Measurements from ENCODE around the gene TM9SF1. TPM values are rescaled to one million over a fixed set of nuclear protein-coding genes. Genes with fewer than 3 reads are reported as not detected.

Gene TM9SF1
- total and polyA plus RNA-seq, 2 of the 13 experiments (the other 11 are each of a cell fraction or from before 2014, with no cell fraction given), result 83.2 to 110 TPM

GRCh38 chr14:24146453-24146977, 48.7 kb downstream of the TM9SF1 start, which contains the start of gene PSME2 (continued):
- TF ChIP-seq THRA (CRISPR knock-in tag; IDR thresholded peaks at IDR 0.05; ENCODE audit: borderline replicate concordance) (peak; percentile 48), SMAD9 (CRISPR knock-in tag; IDR thresholded peaks at IDR 0.05) (peak; percentile 94), MXD3 (CRISPR knock-in tag; IDR thresholded peaks at IDR 0.05) (peak; percentile 88), NR1H2 (CRISPR knock-in tag; IDR thresholded peaks at IDR 0.05; ENCODE audit: borderline replicate concordance, low read depth) (no peak), ZNF691 (CRISPR knock-in tag; IDR thresholded peaks at IDR 0.05; ENCODE audit: borderline replicate concordance, low read depth) (peak; percentile 3; the same call in 1 of the 2 replicates), ZMYM2 (CRISPR knock-in tag; IDR thresholded peaks at IDR 0.05) (no peak), ZNF121 (CRISPR knock-in tag; IDR thresholded peaks at IDR 0.05) (no peak), ZNF670 (CRISPR knock-in tag; IDR thresholded peaks at IDR 0.05; ENCODE audit: borderline replicate concordance) (no peak), ZFP82 (CRISPR knock-in tag; IDR thresholded peaks at IDR 0.05; ENCODE audit: borderline replicate concordance) (no peak), NR3C1 (CRISPR knock-in tag; IDR thresholded peaks at IDR 0.05) (no peak), ZBTB37 (CRISPR knock-in tag; IDR thresholded peaks at IDR 0.05) (peak; percentile 81; the same call in 1 of the 2 replicates), ZNF512B (CRISPR knock-in tag; IDR thresholded peaks at IDR 0.05; ENCODE audit: borderline replicate concordance) (no peak), RFXANK (CRISPR knock-in tag; IDR thresholded peaks at IDR 0.05) (no peak; the same call in 1 of the 2 replicates), XBP1 (CRISPR knock-in tag; IDR thresholded peaks at IDR 0.05) (no peak), PBX2 (CRISPR knock-in tag; IDR thresholded peaks at IDR 0.05) (0 out of 2 replicates have a peak, but pooled peaks have one; percentile 34), SNAPC2 (CRISPR knock-in tag; IDR thresholded peaks at IDR 0.05) (no peak; the same call in 1 of the 2 replicates), FOXM1 (CRISPR knock-in tag; IDR thresholded peaks at IDR 0.05) (no peak), MNT (IDR thresholded peaks at IDR 0.05) (peak; percentile 67), ZNF816 (CRISPR knock-in tag; IDR thresholded peaks at IDR 0.05; ENCODE audit: borderline replicate concordance) (no peak), NR2F6 (IDR thresholded peaks at IDR 0.05) (no peak), NR2F6 (CRISPR knock-in tag; IDR thresholded peaks at IDR 0.05) (no peak; the same call in 1 of the 2 replicates)
